A549 treated with Hydrocortisone at 1 μM for 4 hours (cell line): ENCODE data around the gene SSX7. TPM values are rescaled to one million over a fixed set of nuclear protein-coding genes. Genes with fewer than 3 reads are reported as not detected.

Experiments used
- total RNA-seq: library from RNA; stranded (reverse); fragments of 200-300 nt; extraction: Qiagen RNA extraction; gene quantifications from 5 replicates; pipeline ENCODE4 v1.2.3, GENCODE V29; 2022

SSX7 gene
- total RNA-seq = not detected in 5 replicates

GRCh38 chrX:52654800-52655199 lies at the start of gene SSX7:
TSS of gene SSX7 (minus strand) at chrX:52654900. CDS start at chrX:52653472, 1,428 bp downstream.

Other genes starting within 250 kb of the SSX7 start
- 7.3 to 39.6 TPM (median 16.0 TPM) in 5 replicates for gene XAGE1A, start 159.1 kb downstream of the SSX7 start, total RNA-seq
- 193 to 247 TPM (median 207 TPM) in 5 replicates for gene XAGE1B, start 137.8 kb downstream of the SSX7 start, total RNA-seq
- gene SSX2, start 52.3 kb upstream of the SSX7 start, total RNA-seq = not detected in 5 replicates
- not detected in 5 replicates for gene SSX2B, start 96.4 kb upstream of the SSX7 start, total RNA-seq
- gene SPANXN5, start 142.5 kb upstream of the SSX7 start, total RNA-seq = 0.06 TPM in 1 of 5 replicates, not detected in the others
- not detected in 5 replicates for gene XAGE5, start 156.4 kb upstream of the SSX7 start, total RNA-seq
- gene XAGE3, start 213.2 kb upstream of the SSX7 start, total RNA-seq = not detected in 5 replicates
- gene FAM156B, start 242.4 kb upstream of the SSX7 start, total RNA-seq = 7.9 to 14.8 TPM (median 9.6 TPM) in 5 replicates